DOHH2 (cell line): ENCODE measurements around the gene TMEM121B.

Experiments used
- H3F3A ChIP-seq: fragments of 200-600 bp; sonication (generic), shearing (Covaris generic); 2 replicates; pipeline ENCODE4 v1.6.0; 2016; ENCODE audit warnings: antibody characterized with exemption, mild to moderate bottlenecking; ENCODE audit not compliant: control insufficient read depth, insufficient read depth
- H3K27ac ChIP-seq: fragments of 200-600 bp; sonication (generic); 2 replicates; pipeline ENCODE4 v1.5.1; 2014; ENCODE audit warnings: low read depth, mild to moderate bottlenecking, low read length, moderate library complexity
- H3K27me3 ChIP-seq: fragments of 200-600 bp; sonication (generic); 2 replicates; pipeline ENCODE4 v1.6.1; 2014; ENCODE audit warnings: mild to moderate bottlenecking, low read length, mixed read lengths; ENCODE audit not compliant: control insufficient read depth
- H3K36me3 ChIP-seq: fragments of 200-600 bp; sonication (generic); 2 replicates; pipeline ENCODE4 v1.6.1; 2014; ENCODE audit warnings: mild to moderate bottlenecking, low read length, moderate library complexity, mixed read lengths; ENCODE audit not compliant: control insufficient read depth
- H3K4me1 ChIP-seq: fragments of 200-600 bp; sonication (generic); 2 replicates; pipeline ENCODE4 v1.6.1; 2014; ENCODE audit warnings: mild to moderate bottlenecking, low read length, mixed read lengths; ENCODE audit not compliant: control insufficient read depth
- H3K4me2 ChIP-seq: fragments of 200-600 bp; sonication (generic); 2 replicates; pipeline ENCODE4 v1.6.0; 2014; ENCODE audit warnings: mild to moderate bottlenecking, low read length, moderate library complexity
- H3K4me3 ChIP-seq: fragments of 200-600 bp; sonication (generic); 2 replicates; pipeline ENCODE4 v1.5.1; 2014; ENCODE audit warnings: mild to moderate bottlenecking, low read length, mixed read lengths
- H3K79me2 ChIP-seq: fragments of 200-600 bp; sonication (generic); 2 replicates; pipeline ENCODE4 v1.6.1; 2014; ENCODE audit warnings: mild to moderate bottlenecking, low read length, mixed read lengths; ENCODE audit not compliant: control insufficient read depth
- H3K9me2 ChIP-seq: fragments of 200-600 bp; sonication (generic); replicated peaks from 2 replicates; pipeline ENCODE4 v1.6.1; 2014; ENCODE audit warnings: mild to moderate bottlenecking, low read length, mixed read lengths; ENCODE audit not compliant: control insufficient read depth
- H3K9me3 ChIP-seq: fragments of 200-600 bp; sonication (generic); 2 replicates; pipeline ENCODE4 v1.6.1; 2014; ENCODE audit warnings: antibody characterized with exemption, low read length, mixed read lengths; ENCODE audit not compliant: control insufficient read depth, insufficient read depth
- H4K20me1 ChIP-seq: fragments of 200-600 bp; sonication (generic); 2 replicates; pipeline ENCODE4 v1.6.0; 2014; ENCODE audit warnings: low read depth, mild to moderate bottlenecking, antibody characterized with exemption, low read length, moderate library complexity; ENCODE audit not compliant: control insufficient read depth, insufficient read depth
- EZH2phosphoT487 ChIP-seq: fragments of 200-600 bp; sonication (generic); IDR thresholded peaks from 2 replicates; pipeline ENCODE4 v1.6.1; 2017; ENCODE audit warnings: borderline replicate concordance, mild to moderate bottlenecking, antibody characterized with exemption, low read length, moderate library complexity, mixed read lengths
- TF ChIP-seq, protein P1 (sequence below): fragments of 200-600 bp; sonication (generic); IDR thresholded peaks from one replicate; pipeline ENCODE4 v1.5.1; 2014; ENCODE audit warnings: antibody characterized with exemption, mild to moderate bottlenecking, low read depth, low read length; ENCODE audit not compliant: poor library complexity, severe bottlenecking

TMEM121B gene

DNA sequence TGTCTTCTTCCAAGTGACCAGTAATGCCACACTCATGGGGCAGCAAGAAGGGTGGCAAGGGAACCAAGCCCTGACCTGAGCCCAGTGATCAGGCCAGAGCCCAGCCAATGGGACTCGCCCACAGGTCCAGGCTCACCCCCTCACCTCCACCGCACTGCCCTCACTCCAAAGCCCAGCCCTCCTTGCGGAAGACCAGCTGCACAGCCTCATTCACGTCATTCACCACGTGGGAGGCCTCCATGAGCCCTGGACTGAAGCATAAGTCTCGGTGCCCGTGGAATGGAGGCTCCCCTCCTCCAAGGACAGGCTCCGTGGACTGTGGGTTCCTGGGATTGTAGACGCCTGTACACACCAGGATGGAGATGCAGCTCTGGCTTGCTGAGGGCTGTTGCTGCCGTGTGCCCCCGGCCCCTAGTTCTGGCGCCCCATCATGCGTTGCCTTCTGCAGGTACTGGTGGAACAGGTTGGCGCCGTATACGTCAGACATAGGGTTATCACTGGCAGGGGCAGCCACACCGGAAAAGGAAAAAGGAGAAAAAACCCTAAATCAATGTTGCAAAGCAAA lies 16.8 kb upstream of the TMEM121B start:
- Histone ChIP-seq H3K4me1 (peaks cover 8% of the 10 kb centered on the region), H3K36me3 (peaks cover 51% of the 10 kb centered on the region), H4K20me1 (no peaks in the 10 kb centered on the region), H3K4me3 (no peak overlapping the region), H3K9me3 (no peaks in the 10 kb centered on the region), H3K27me3 (no peaks in the 10 kb centered on the region), H3K9me2 (no peaks in the 10 kb centered on the region), H3K27ac (no peak overlapping the region), H3K79me2 (no peaks in the 10 kb centered on the region), H3F3A (no peaks in the 10 kb centered on the region), H3K4me2 (no peak overlapping the region)
- no peak for TF ChIP-seq EZH2phosphoT487
- TF ChIP-seq, protein P1, sequence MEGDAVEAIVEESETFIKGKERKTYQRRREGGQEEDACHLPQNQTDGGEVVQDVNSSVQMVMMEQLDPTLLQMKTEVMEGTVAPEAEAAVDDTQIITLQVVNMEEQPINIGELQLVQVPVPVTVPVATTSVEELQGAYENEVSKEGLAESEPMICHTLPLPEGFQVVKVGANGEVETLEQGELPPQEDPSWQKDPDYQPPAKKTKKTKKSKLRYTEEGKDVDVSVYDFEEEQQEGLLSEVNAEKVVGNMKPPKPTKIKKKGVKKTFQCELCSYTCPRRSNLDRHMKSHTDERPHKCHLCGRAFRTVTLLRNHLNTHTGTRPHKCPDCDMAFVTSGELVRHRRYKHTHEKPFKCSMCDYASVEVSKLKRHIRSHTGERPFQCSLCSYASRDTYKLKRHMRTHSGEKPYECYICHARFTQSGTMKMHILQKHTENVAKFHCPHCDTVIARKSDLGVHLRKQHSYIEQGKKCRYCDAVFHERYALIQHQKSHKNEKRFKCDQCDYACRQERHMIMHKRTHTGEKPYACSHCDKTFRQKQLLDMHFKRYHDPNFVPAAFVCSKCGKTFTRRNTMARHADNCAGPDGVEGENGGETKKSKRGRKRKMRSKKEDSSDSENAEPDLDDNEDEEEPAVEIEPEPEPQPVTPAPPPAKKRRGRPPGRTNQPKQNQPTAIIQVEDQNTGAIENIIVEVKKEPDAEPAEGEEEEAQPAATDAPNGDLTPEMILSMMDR = no peak

DNA sequence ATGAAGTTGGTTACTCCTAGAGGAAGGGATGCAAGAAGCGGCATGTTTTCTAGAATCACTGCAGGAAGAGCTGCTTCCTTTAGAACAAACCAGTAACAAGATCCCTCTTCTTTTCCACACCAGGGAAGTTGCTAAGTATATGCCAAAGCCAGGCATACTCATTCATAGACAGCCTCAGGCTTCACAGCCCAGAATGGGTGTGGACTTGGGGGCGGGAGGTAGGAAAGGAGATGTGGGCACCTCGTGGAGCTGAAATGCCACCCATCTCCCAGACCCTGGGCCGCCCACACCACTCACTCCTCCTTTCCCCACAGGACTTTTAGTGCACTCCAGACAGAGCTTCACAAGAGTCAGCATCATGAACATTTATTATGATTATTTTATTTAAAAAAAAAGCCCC lies 16.0 kb upstream of the TMEM121B start:
- Histone ChIP-seq H3K36me3 (peaks cover 43% of the 10 kb centered on the region), H3K4me2 (no peak overlapping the region), H3K79me2 (no peaks in the 10 kb centered on the region), H3K4me3 (no peak overlapping the region), H3K4me1 (peaks cover 16% of the 10 kb centered on the region), H3F3A (no peaks in the 10 kb centered on the region), H3K27me3 (no peaks in the 10 kb centered on the region), H3K9me2 (no peaks in the 10 kb centered on the region), H3K9me3 (no peaks in the 10 kb centered on the region), H4K20me1 (no peaks in the 10 kb centered on the region), H3K27ac (no peak overlapping the region)
- TF ChIP-seq, protein P1 = no peak
- TF ChIP-seq EZH2phosphoT487 = no peak

DNA sequence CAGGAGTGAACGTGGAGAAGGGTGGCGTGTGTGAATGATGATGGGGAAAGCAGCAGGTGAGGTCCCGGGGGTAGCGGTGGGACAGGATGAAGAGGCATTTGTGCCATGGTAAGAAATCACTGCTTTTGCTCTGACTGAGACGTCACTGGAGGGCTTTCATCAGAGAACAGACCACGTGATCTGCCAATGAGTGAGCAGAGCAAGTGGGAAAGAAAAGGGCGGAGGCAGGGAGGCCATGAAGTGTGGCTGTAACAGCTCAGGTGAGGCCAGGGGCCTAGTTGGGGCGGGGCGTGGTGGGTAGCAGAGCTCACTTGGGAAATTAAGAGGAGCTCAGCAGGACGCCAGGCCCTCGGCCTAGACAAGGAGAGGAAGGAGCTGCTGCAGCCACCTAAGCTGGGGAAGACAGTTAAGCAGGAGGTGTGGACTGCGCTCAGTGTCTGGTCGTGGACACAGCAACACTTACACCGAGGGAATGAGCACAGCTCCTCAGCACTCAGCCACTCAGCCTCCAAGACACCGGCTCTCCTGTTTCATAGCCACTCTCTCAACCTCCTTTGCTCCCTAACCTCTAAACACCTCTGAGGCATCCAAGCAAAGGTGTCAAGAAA lies 14.1 kb upstream of the TMEM121B start:
- Histone ChIP-seq H4K20me1 (no peaks in the 10 kb centered on the region), H3K4me2 (no peak overlapping the region)
- TF ChIP-seq EZH2phosphoT487 = no peak
- TF ChIP-seq, protein P1 = no peak

More for the DNA sequence above, 14.1 kb upstream of the TMEM121B start:
- Histone ChIP-seq H3K9me3 (no peaks in the 10 kb centered on the region), H3K4me1 (peaks cover 34% of the 10 kb centered on the region), H3K4me3 (no peak overlapping the region), H3K79me2 (no peaks in the 10 kb centered on the region), H3K27me3 (no peaks in the 10 kb centered on the region), H3F3A (no peaks in the 10 kb centered on the region), H3K36me3 (peaks cover 26% of the 10 kb centered on the region), H3K9me2 (no peaks in the 10 kb centered on the region), H3K27ac (no peak overlapping the region)
